Neural progenitor cell (in vitro differentiated cells): ENCODE data around the gene TRIM2. TPM values are rescaled to one million over a fixed set of nuclear protein-coding genes. Genes with fewer than 3 reads are reported as not detected.
A peak's percentile ranks its signal among the peaks of the same experiment; 100 is the strongest.

Source experiments
- DNase-seq: peaks from one replicate; pipeline ENCODE4 v3.0.0-alpha.2; 2016; ENCODE audit warnings: low spot score
- H2AFZ ChIP-seq: fragments of 200-600 bp; sonication (generic); replicated peaks from 2 replicates; pipeline ENCODE4 v1.6.1; 2016; ENCODE audit warnings: antibody characterized with exemption
- H3F3A ChIP-seq: fragments of 200-600 bp; sonication (generic); 2 replicates; pipeline ENCODE4 v1.6.1; 2016; ENCODE audit warnings: antibody characterized with exemption, low read depth
- H3K27ac ChIP-seq: fragments of 200-600 bp; sonication (generic); 2 replicates; pipeline ENCODE4 v1.5.1; 2016; ENCODE audit warnings: mild to moderate bottlenecking
- H3K27me3 ChIP-seq: fragments of 200-600 bp; sonication (generic); 2 replicates; pipeline ENCODE4 v1.6.1; 2016; ENCODE audit warnings: mild to moderate bottlenecking, moderate library complexity
- H3K36me3 ChIP-seq: fragments of 200-600 bp; sonication (generic); 2 replicates; pipeline ENCODE4 v1.5.1; 2016
- H3K4me1 ChIP-seq: fragments of 200-600 bp; sonication (generic); 2 replicates; pipeline ENCODE4 v1.6.1; 2016; ENCODE audit warnings: mixed run types
- H3K4me2 ChIP-seq: fragments of 200-600 bp; sonication (generic); 2 replicates; pipeline ENCODE4 v1.6.1; 2016
- H3K4me3 ChIP-seq: fragments of 200-600 bp; sonication (generic); 2 replicates; pipeline ENCODE4 v1.5.1; 2016
- H3K79me2 ChIP-seq: fragments of 200-600 bp; sonication (generic); 2 replicates; pipeline ENCODE4 v1.6.1; 2016; ENCODE audit warnings: low read depth
- H3K9ac ChIP-seq: fragments of 200-600 bp; sonication (generic); 2 replicates; pipeline ENCODE4 v1.6.1; 2016
- H3K9me3 ChIP-seq: fragments of 200-600 bp; sonication (generic); 2 replicates; pipeline ENCODE4 v1.5.1; 2016; ENCODE audit warnings: low read depth
- H4K20me1 ChIP-seq: fragments of 200-600 bp; sonication (generic); 2 replicates; pipeline ENCODE4 v1.6.1; 2016; ENCODE audit warnings: low read depth
- H3K27ac Mint-ChIP-seq: 3 replicates; pipeline ENCODE4 v1.8.0; 2021; ENCODE audit warnings: mixed read lengths
- H3K27me3 Mint-ChIP-seq: 2 replicates; pipeline ENCODE4 v1.8.0; 2022; ENCODE audit warnings: low read depth, mild to moderate bottlenecking, inconsistent platforms, moderate library complexity, mixed read lengths; ENCODE audit not compliant: insufficient read depth
- H3K36me3 Mint-ChIP-seq: 3 replicates; pipeline ENCODE4 v1.8.0; 2021; ENCODE audit warnings: mixed read lengths
- H3K4me1 Mint-ChIP-seq: 3 replicates; pipeline ENCODE4 v1.8.0; 2021; ENCODE audit warnings: mixed read lengths
- H3K4me3 Mint-ChIP-seq: 3 replicates; pipeline ENCODE4 v1.8.0; 2021; ENCODE audit warnings: mild to moderate bottlenecking, moderate library complexity, mixed read lengths
- H3K9me3 Mint-ChIP-seq: 3 replicates; pipeline ENCODE4 v1.8.0; 2020; ENCODE audit warnings: mixed read lengths
- EZH2 ChIP-seq: fragments of 200-600 bp; sonication (generic); IDR thresholded peaks from 2 replicates; pipeline ENCODE4 v1.6.1; 2017; ENCODE audit warnings: antibody characterized with exemption, mild to moderate bottlenecking, moderate library complexity
- EZH2phosphoT487 ChIP-seq: fragments of 200-600 bp; sonication (generic); IDR thresholded peaks from 2 replicates; pipeline ENCODE4 v1.6.1; 2017; ENCODE audit warnings: antibody characterized with exemption
- total RNA-seq: library from RNA; depleted of rRNA; stranded (reverse); fragments of >200 nt; gene quantifications from 2 replicates; pipeline ENCODE4 v1.2.3, GENCODE V29; 2015; ENCODE audit warnings: low replicate concordance
- TF ChIP-seq, protein P1 (sequence below): fragments of 200-600 bp; sonication (generic); IDR thresholded peaks from 2 replicates; pipeline ENCODE4 v1.5.1; 2017; ENCODE audit warnings: antibody characterized with exemption, mild to moderate bottlenecking

The TRIM2 gene
- total RNA-seq, 1 donor from 2014 or later, result 87.6 TPM

DNA sequence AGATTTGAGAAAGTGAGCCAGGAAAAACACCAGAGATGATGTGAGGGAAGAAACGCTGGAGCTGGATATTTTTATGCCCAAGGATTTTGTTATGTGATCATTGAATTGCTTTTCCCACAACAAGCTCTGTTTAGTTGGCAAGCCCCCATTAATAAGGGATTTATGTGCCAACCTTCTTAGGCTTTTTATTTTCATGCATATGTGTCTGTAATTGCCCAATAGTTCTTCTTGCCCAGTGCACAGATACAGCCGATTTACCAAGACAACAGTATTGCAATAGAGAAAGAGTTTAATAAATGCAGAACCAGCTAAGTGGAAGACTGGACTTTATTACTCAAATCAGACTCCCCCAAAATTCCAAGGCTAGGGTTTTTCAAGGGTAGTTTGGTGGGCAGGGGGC lies 57.7 kb downstream of the TRIM2 start:
- H3K9me3 ChIP-seq, result no peaks in the 10 kb centered on the region
- Mint-ChIP-seq H3K4me3 (peak overlapping the region; percentile 23), H3K4me1 (peaks cover 45% of the 10 kb centered on the region), H3K27me3 (peaks cover 2% of the 10 kb centered on the region), H3K9me3 (peaks cover 20% of the 10 kb centered on the region), H3K27ac (no peak overlapping the region), H3K36me3 (peaks cover 29% of the 10 kb centered on the region)
- H3K4me3 ChIP-seq, result no peak overlapping the region
- no peak for DNase-seq
- H3K79me2 ChIP-seq, result peaks cover 99% of the 10 kb centered on the region
- TF ChIP-seq EZH2phosphoT487 (no peak), EZH2 (no peak)
- TF ChIP-seq, protein P1, sequence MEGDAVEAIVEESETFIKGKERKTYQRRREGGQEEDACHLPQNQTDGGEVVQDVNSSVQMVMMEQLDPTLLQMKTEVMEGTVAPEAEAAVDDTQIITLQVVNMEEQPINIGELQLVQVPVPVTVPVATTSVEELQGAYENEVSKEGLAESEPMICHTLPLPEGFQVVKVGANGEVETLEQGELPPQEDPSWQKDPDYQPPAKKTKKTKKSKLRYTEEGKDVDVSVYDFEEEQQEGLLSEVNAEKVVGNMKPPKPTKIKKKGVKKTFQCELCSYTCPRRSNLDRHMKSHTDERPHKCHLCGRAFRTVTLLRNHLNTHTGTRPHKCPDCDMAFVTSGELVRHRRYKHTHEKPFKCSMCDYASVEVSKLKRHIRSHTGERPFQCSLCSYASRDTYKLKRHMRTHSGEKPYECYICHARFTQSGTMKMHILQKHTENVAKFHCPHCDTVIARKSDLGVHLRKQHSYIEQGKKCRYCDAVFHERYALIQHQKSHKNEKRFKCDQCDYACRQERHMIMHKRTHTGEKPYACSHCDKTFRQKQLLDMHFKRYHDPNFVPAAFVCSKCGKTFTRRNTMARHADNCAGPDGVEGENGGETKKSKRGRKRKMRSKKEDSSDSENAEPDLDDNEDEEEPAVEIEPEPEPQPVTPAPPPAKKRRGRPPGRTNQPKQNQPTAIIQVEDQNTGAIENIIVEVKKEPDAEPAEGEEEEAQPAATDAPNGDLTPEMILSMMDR, result no peak
- H4K20me1 ChIP-seq, result peaks cover 11% of the 10 kb centered on the region
- peaks cover 33% of the 10 kb centered on the region for H3F3A ChIP-seq
- peaks cover 21% of the 10 kb centered on the region for H3K4me1 ChIP-seq
- H3K36me3 ChIP-seq, result no peaks in the 10 kb centered on the region
- H3K9ac ChIP-seq, result no peak overlapping the region
- no peak overlapping the region for H2AFZ ChIP-seq
- H3K4me2 ChIP-seq, result no peak overlapping the region
- H3K27me3 ChIP-seq, result no peaks in the 10 kb centered on the region
- no peak overlapping the region for H3K27ac ChIP-seq

DNA sequence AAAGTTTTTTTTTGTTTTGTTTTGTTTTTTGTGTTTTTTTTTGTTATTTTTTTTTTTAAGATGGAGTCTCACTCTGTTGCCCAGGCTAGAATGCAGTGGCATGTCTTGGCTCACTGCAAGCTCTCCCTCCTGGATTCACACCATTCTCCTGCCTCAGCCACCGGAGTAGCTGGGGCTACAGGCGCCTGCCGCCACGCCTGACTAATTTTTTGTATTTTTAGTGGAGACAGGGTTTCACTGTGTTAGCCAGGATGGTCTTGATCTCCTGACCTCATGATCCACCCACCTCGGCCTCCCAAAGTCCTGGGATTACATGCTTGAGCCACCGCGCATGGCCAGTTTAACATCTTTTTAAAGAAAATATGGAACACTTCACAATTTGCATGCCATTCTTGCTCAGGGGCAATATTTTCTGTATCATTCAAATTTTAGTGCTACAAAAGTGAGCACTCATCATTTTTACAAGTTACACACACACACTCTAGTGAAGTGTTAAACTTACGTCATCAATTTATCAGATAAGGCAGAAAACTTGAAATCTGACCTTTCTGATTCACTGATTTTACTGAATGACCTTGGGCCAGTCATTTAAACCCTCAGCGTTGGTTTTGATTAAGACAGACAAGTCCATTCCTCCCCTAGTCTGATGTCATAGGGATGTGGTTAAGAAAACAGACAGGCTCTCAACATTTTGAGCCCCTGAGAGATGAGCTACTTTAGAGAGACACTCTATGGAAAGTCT lies 61.2 kb downstream of the TRIM2 start:
- peaks cover 92% of the 10 kb centered on the region for H3K79me2 ChIP-seq
- H3K27ac ChIP-seq, result no peak overlapping the region
- H3K4me2 ChIP-seq, result no peak overlapping the region
- no peak overlapping the region for H3K9ac ChIP-seq
- Mint-ChIP-seq H3K27ac (peak overlapping the region; percentile 68), H3K4me1 (peaks cover 52% of the 10 kb centered on the region), H3K9me3 (peaks cover 20% of the 10 kb centered on the region), H3K27me3 (peaks cover 2% of the 10 kb centered on the region), H3K36me3 (peaks cover 44% of the 10 kb centered on the region), H3K4me3 (no peak overlapping the region)
- no peaks in the 10 kb centered on the region for H3K9me3 ChIP-seq
- peaks cover 11% of the 10 kb centered on the region for H4K20me1 ChIP-seq
- no peaks in the 10 kb centered on the region for H3F3A ChIP-seq
- no peaks in the 10 kb centered on the region for H3K27me3 ChIP-seq
- no peak overlapping the region for H3K4me3 ChIP-seq
- no peak for DNase-seq
- no peaks in the 10 kb centered on the region for H3K36me3 ChIP-seq
- H3K4me1 ChIP-seq, result no peaks in the 10 kb centered on the region
- H2AFZ ChIP-seq, result no peak overlapping the region
- TF ChIP-seq EZH2, result no peak

DNA sequence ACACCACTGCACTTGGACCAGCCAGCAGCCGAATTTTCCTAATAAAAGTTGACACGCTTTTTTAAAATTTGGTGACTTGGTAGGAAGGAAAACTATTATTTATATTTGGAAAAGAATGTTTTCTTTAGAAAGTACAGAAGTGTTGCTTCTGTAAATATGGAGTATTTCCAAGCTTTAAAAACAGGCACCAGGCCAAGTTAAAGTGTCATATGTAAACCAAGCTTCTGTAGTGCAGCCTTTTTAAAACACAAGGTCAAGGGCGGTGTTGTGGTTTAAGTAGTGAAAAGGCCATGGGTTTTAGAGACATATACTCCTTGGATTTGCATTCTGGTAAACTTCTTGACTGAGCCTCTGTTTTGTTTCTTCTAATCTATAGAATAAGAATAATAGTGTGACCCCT lies 62.7 kb downstream of the TRIM2 start:
- Mint-ChIP-seq H3K4me3 (no peak overlapping the region), H3K27ac (no peak overlapping the region), H3K27me3 (peaks cover 4% of the 10 kb centered on the region), H3K4me1 (peaks cover 45% of the 10 kb centered on the region), H3K36me3 (peaks cover 48% of the 10 kb centered on the region), H3K9me3 (peaks cover 13% of the 10 kb centered on the region)
- Histone ChIP-seq H4K20me1 (peaks cover 11% of the 10 kb centered on the region), H3K27ac (no peak overlapping the region), H3K27me3 (no peaks in the 10 kb centered on the region), H3K9ac (no peak overlapping the region), H3F3A (no peaks in the 10 kb centered on the region), H2AFZ (no peak overlapping the region), H3K36me3 (no peaks in the 10 kb centered on the region), H3K4me2 (no peak overlapping the region), H3K4me3 (no peak overlapping the region), H3K9me3 (no peaks in the 10 kb centered on the region), H3K79me2 (peaks cover 77% of the 10 kb centered on the region), H3K4me1 (no peaks in the 10 kb centered on the region)
- DNase-seq, result no peak
- TF ChIP-seq EZH2phosphoT487 (no peak), EZH2 (no peak)
- TF ChIP-seq, protein P1, result no peak

DNA sequence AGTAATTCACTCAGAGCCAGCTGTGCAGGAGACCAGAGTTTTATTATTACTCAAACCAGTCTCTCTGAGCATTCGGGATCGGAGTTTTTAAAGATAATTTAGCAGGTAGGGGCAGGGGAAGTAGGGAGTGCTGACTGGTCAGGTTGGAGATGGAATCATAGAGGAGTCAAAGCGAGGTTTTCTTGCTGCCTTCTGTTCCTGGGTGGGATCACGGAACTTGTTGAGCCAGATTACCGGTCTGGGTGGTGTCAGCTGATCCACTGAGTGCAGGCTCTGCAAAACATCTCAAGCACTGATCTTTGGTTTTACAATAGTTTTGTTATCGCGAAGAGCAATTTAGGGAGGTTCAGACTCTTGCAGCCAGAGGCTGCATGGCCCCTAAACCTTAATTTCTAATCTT lies 63.6 kb downstream of the TRIM2 start:
- no peaks in the 10 kb centered on the region for H3K36me3 ChIP-seq
- no peak overlapping the region for H3K27ac ChIP-seq
- Mint-ChIP-seq H3K4me1 (peaks cover 43% of the 10 kb centered on the region), H3K27me3 (peaks cover 2% of the 10 kb centered on the region), H3K27ac (no peak overlapping the region), H3K9me3 (peaks cover 6% of the 10 kb centered on the region), H3K4me3 (no peak overlapping the region), H3K36me3 (peaks cover 40% of the 10 kb centered on the region)
- H3K4me1 ChIP-seq, result no peaks in the 10 kb centered on the region
- no peak overlapping the region for H3K4me2 ChIP-seq
- peaks cover 68% of the 10 kb centered on the region for H3K79me2 ChIP-seq
- no peak for DNase-seq
- no peak overlapping the region for H3K9ac ChIP-seq
- H3F3A ChIP-seq, result no peaks in the 10 kb centered on the region
- H2AFZ ChIP-seq, result no peak overlapping the region
- no peaks in the 10 kb centered on the region for H3K27me3 ChIP-seq
- no peaks in the 10 kb centered on the region for H3K9me3 ChIP-seq
- H3K4me3 ChIP-seq, result no peak overlapping the region
- TF ChIP-seq EZH2, result no peak
- TF ChIP-seq EZH2phosphoT487, result no peak
- TF ChIP-seq, protein P1, result no peak
- H4K20me1 ChIP-seq, result peaks cover 11% of the 10 kb centered on the region
